ENCODE results near the gene IL1R2. TPM values are rescaled to one million over a fixed set of nuclear protein-coding genes. Genes with fewer than 3 reads are reported as not detected.

The IL1R2 gene
- total RNA-seq, 2 donors from 2014 or later = 18.3 to 47.7 TPM

GRCh38 chr2:101989740-101990460 lies 1.9 kb upstream of the IL1R2 start:
- Histone ChIP-seq H3K4me3 (no peak overlapping the region), H3K27me3 (replicated peaks; ENCODE audit: insufficient read depth) (no peaks in the 10 kb centered on the region), H3K4me1 (ENCODE audit: control insufficient read depth in 1 of 2, low read depth in 2 of 2) (no peaks in the 10 kb centered on the region), H3K36me3 (no peaks in the 10 kb centered on the region), H3K9me3 (no peaks in the 10 kb centered on the region), H3K27ac (no peak overlapping the region)
- DNase-seq (ENCODE audit: low spot score) (no peak), ATAC-seq (ENCODE audit: insufficient number of reproducible peaks, low FRiP score, low read depth) (no peak)
- TF ChIP-seq, protein P1, sequence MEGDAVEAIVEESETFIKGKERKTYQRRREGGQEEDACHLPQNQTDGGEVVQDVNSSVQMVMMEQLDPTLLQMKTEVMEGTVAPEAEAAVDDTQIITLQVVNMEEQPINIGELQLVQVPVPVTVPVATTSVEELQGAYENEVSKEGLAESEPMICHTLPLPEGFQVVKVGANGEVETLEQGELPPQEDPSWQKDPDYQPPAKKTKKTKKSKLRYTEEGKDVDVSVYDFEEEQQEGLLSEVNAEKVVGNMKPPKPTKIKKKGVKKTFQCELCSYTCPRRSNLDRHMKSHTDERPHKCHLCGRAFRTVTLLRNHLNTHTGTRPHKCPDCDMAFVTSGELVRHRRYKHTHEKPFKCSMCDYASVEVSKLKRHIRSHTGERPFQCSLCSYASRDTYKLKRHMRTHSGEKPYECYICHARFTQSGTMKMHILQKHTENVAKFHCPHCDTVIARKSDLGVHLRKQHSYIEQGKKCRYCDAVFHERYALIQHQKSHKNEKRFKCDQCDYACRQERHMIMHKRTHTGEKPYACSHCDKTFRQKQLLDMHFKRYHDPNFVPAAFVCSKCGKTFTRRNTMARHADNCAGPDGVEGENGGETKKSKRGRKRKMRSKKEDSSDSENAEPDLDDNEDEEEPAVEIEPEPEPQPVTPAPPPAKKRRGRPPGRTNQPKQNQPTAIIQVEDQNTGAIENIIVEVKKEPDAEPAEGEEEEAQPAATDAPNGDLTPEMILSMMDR (IDR thresholded peaks at IDR 0.05) = no peak

DNA sequence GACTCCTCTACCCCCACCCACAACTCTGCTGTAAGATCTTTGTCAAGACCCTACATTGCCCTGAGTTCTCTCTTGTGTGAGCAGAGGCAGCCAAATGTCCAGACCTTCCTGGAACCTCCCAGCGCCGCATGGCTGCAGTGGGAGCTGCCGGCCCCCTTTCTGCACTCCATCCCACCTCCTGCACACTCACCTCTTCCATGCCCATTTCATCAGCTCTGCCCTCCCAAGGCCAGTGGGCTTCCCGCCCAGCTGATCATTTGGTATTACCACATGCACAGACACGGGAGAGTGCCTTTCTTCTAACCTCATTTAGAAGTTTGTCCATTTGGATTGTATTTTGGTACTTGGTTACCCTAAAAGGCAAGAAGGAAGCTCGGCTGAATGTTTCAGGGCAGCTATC lies 2.0 kb downstream of the IL1R2 start:
- ATAC-seq (ENCODE audit: insufficient number of reproducible peaks, low FRiP score, low read depth) (no peak), DNase-seq (ENCODE audit: low spot score) (no peak)
- Histone ChIP-seq H3K27me3 (replicated peaks; ENCODE audit: insufficient read depth) (no peaks in the 10 kb centered on the region), H3K27ac (no peak overlapping the region), H3K4me1 (ENCODE audit: control insufficient read depth in 1 of 2, low read depth in 2 of 2) (no peaks in the 10 kb centered on the region), H3K36me3 (no peaks in the 10 kb centered on the region), H3K9me3 (no peaks in the 10 kb centered on the region), H3K4me3 (no peak overlapping the region)
- TF ChIP-seq, protein P1 (IDR thresholded peaks at IDR 0.05) = no peak

GRCh38 chr2:101995019-101995418 lies 3.3 kb downstream of the IL1R2 start:
- DNase-seq (ENCODE audit: low spot score) (no peak), ATAC-seq (ENCODE audit: insufficient number of reproducible peaks, low FRiP score, low read depth) (no peak)
- TF ChIP-seq, protein P1 (IDR thresholded peaks at IDR 0.05) = no peak
- Histone ChIP-seq H3K4me1 (ENCODE audit: control insufficient read depth in 1 of 2, low read depth in 2 of 2) (no peaks in the 10 kb centered on the region), H3K36me3 (no peaks in the 10 kb centered on the region), H3K27ac (no peak overlapping the region), H3K4me3 (no peak overlapping the region), H3K27me3 (replicated peaks; ENCODE audit: insufficient read depth) (no peaks in the 10 kb centered on the region), H3K9me3 (no peaks in the 10 kb centered on the region)

- TF ChIP-seq, protein P1 (IDR thresholded peaks at IDR 0.05) = no peak
- no peaks in the 10 kb centered on the region for H3K9me3 ChIP-seq
- no peaks in the 10 kb centered on the region for H3K36me3 ChIP-seq
- DNase-seq (ENCODE audit: low spot score) = no peak
- ATAC-seq (ENCODE audit: insufficient number of reproducible peaks, low FRiP score, low read depth) = no peak
- no peak overlapping the region for H3K4me3 ChIP-seq
- H3K27ac ChIP-seq = no peak overlapping the region
- H3K27me3 ChIP-seq (replicated peaks; ENCODE audit: insufficient read depth) = no peaks in the 10 kb centered on the region
- H3K4me1 ChIP-seq (ENCODE audit: control insufficient read depth in 1 of 2, low read depth in 2 of 2) = no peaks in the 10 kb centered on the region
These were observed 4.0 kb downstream of the IL1R2 start for GRCh38 chr2:101995804-101996203.

DNA sequence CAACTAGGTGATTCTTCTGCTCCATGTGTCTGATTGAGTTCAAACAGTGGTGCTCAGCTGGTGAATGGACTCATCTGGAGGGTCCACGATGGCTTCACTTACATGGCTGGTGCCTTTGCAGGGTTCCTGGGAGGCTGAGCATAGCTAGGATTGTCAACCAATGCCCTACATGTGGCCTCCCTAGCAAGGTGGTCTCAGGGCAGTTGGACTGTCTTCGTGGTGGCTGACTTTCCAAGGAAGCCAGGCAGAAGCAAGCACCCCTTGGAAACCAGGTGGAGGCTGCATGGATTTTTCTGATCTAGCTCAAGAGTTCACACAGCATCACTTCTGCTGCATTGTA lies 6.8 kb downstream of the IL1R2 start:
- no peak for DNase-seq (ENCODE audit: low spot score)
- H3K9me3 ChIP-seq = no peaks in the 10 kb centered on the region
- no peak overlapping the region for H3K27ac ChIP-seq
- H3K4me1 ChIP-seq (ENCODE audit: control insufficient read depth in 1 of 2, low read depth in 2 of 2) = no peaks in the 10 kb centered on the region
- H3K27me3 ChIP-seq (replicated peaks; ENCODE audit: insufficient read depth) = no peaks in the 10 kb centered on the region
- TF ChIP-seq, protein P1 (IDR thresholded peaks at IDR 0.05) = no peak
- no peak for ATAC-seq (ENCODE audit: insufficient number of reproducible peaks, low FRiP score, low read depth)
- no peak overlapping the region for H3K4me3 ChIP-seq
- H3K36me3 ChIP-seq = no peaks in the 10 kb centered on the region
